Body of pancreas (tissue), 4 donors: Measurements from ENCODE around the gene ANKRD29.

ENCODE experiments used
- CTCF ChIP-seq, 7 experiments: fragments of 450-650 bp in 4 of 7; fragments of 200-600 bp in 3 of 7; sonication (generic) in 3 of 7; IDR thresholded peaks; one replicate each; pipeline ENCODE4 v1.5.1; 2016 to 2019; ENCODE audit warnings: antibody characterized with exemption in 7 of 7
- POLR2A ChIP-seq, 3 donors: fragments of 450-650 bp; IDR thresholded peaks; one replicate each; pipeline ENCODE4 v1.6.1; 2016; ENCODE audit warnings: antibody characterized with exemption in 3 of 3, mild to moderate bottlenecking in 2 of 3

DNA sequence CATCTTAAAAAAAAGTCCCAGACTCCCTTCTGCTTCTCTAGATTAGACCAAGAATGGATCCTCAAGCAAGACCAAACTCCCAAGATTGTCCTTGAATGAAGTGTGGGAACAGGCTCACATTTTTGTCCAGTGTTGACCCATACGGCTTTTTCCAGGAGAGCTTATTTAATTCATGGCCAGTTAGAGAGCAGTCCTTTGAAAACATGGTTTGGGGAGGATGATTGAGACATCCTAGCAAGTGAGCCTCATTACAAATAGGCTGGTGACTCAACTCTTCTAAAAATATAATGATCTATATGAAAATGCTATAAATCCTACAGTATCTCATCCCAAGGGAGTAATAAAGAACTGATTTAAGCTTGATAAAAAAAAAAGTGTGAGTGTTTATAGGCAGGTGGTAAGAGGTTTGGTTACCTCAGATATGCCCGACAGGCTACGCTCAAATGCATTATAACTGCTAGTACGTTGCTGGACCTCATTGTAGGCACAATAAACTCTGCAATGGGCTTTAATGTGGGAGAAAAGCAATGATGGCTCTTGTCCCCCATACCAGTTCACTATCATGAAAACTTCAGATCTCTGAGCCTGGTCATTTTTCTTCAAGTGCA lies 17.0 kb downstream of the ANKRD29 start:
- TF ChIP-seq CTCF (IDR thresholded peaks at IDR 0.05) = no peak
- TF ChIP-seq POLR2A (IDR thresholded peaks at IDR 0.05) = no peak
